NCI-H187 (cell line): ENCODE results near the gene CLTC.
A peak's percentile ranks its signal among the peaks of the same experiment; 100 is the strongest.
"Not testable (repeated sequence)": the region's sequence is repeated elsewhere in the genome, so short reads cannot be mapped to it uniquely, and the experiment has no call there.

Source experiments
- DNase-seq, 2 experiments: peaks; one replicate each; lab custom pipeline; 2025; lab: John Stamatoyannopoulos, UW

CLTC gene

DNA sequence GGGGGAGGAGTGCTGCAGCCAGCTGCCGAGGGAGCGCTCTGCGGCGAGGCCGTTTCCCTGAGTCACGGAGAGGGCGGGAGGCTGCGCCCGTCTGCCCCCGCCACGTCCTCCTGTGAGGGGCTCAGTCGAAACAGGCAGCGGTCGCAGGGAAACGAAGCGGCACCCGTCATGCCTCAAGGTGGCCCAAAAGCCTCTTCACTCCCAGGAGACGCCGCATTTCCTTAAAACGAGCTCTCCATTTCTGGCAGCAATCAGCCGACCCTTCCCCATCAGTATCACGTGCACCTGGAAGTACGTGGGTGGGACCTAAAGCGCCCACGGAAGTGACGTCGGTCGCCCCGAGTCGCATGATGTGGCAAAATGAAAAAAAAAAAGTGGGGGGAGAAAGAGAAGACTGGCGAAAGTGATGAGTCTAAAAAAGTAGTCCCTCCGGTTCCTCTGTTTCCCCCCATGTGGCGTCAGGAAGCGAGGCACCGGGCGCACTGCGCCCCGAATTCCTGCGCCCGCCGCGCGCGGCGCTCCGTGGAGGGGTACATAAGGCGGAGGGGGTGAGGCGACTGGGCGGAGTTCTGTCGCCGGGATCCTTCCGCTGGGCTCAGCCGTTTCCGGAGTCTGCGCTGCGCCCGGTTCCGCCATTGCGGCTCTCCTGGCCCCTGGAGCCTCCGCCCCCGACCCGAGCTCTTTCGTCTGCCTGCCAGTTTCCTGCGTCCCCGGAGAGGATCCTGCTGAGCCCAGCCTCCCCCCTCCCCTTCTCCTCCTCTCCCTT is at the start of gene CLTC:
Gene CLTC, plus strand, starts transcription at position 598 of the 766 bp plus-strand sequence. CDS start 237 bp downstream, outside the sequence.
- peak; percentile 89 to 97 for DNase-seq

DNA sequence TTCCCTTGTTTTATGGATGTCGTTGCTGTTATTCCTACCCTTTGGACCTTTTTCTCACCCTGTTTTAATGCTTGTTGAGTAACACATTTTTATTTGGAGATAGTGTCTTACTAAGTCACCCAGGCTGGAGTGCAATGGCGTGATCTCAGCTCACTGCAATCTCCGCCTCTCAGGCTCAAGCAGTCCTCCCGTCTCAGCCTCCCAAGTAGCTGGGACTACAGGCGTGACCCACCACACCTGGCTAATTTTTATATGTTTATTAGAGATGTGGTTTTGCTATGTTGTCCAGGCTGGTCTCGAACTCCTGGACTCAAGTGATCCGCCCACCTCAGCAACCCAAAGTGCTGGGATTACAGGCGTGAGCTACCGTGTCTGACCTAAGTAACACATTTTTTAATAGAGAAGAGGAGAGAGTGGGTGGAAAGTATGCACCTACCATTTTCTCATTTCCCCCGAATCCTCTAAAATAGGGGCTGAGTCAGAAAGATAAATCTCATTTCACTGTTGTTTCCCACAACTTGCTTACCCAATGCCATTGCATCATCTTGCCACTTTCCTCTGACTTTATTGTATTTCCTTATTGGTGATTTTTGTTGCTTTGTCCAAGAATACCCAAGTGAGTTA is 47.3 kb upstream of the CLTC start:
- DNase-seq: no peak

DNA sequence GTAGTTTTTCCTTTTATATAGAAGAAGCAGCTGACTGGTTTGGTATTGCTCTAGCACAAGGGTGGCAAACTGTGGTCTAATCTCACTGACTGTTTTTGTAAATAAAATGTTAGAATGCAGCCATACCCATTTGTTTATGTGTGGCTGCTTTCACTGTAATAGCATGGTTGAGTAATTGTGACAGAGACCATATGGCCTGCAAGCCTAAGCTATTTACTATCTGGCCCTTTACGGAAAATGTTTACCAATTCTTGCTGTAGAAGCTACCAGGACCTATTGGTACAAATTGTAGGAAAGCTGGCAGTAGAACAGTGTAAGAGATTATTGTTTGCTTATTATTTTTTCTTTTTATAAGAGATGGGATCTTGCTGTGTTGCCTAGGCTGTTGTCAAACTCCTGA is 35.5 kb upstream of the CLTC start:
- not testable (repeated sequence) for DNase-seq

DNA sequence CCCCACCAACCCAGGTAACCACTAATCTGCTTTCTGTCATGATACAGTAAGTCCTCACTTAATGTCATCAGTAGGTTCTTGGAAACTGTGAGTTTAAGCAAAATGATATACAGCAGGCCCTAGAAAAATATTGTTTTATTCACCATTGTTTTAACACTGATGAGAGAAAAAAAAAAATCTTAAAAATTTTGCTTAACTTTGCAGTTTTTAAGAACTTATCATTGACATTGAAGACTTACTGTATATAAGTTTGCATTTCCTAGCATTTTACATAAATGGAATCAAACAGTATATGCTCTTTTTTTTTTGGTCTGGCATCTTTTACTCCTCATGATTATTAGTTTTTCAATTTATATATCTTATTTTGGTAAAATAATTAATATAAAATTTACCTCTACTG is 19.5 kb upstream of the CLTC start:
- no peak for DNase-seq

- DNase-seq: no peak
These were observed 18.6 kb upstream of the CLTC start for GRCh38 chr17:59601130-59601529.

GRCh38 chr17:59607061-59607460 is 12.6 kb upstream of the CLTC start:
- no peak for DNase-seq

GRCh38 chr17:59607817-59608403 is 11.8 kb upstream of the CLTC start:
- DNase-seq: no peak

- no peak for DNase-seq
These were observed 8.2 kb upstream of the CLTC start for GRCh38 chr17:59611503-59611902.

DNA sequence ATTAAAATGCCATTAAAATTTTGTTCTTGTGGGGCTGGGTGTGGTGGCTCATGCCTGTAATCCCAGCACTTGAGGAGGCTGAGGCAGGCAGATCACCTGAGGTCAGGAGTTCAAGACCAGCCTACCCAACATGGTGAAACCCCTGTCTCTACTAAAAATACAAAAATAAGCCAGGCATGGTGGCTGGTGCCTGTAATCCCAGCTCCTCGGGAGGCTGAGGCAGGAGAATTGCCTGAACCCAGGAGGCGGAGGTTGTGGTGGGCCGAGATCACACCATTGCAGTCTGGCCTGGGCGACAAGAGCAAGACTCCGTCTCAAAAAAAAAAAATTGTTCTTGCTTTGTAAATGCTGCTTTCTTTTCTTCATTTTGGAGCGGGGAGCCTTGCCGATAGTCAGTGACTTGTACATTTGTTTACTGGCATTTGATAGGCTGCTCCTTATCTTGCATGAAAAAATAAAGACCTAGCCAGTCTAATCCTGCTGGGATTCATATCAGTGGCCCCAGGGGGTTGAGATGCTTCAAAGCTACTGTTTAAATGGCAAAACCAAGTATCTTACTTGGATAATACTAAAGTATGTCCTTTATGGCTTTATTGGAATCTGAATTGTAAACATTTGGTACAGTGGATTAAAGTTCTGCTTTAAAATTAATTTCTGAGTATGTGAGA is 3.3 kb upstream of the CLTC start:
- DNase-seq: no peak

GRCh38 chr17:59617156-59617732 is 2.5 kb upstream of the CLTC start:
- DNase-seq: no peak

DNA sequence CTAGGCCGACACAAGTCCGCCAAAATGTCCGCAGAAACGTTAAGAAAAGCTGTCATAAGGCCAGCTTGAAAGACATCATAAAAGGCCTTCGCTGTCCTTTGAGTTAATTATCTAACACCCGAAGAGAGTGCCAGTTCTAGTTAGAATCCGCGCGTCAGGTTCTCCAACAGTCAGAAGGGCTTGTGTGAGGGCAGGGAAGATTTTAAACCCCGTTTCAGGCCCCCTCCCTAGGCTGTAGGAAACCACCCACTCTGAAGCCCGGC is 729 bp upstream of the CLTC start:
- no peak for DNase-seq

DNA sequence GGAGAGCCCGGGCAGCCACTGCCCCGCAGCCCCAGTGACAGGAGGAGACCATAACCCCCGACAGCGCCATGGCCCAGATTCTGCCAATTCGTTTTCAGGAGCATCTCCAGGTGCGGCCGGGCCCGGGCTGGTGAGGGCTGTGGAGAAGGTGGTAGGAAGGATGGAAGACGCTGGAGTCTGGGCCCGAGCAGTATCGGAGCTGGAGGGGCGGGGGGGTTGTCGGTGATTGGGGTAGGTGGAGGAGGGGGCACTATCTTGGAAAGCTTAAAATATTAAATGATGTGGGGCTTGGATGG is 317 bp downstream of the CLTC start:
- DNase-seq: no peak

DNA sequence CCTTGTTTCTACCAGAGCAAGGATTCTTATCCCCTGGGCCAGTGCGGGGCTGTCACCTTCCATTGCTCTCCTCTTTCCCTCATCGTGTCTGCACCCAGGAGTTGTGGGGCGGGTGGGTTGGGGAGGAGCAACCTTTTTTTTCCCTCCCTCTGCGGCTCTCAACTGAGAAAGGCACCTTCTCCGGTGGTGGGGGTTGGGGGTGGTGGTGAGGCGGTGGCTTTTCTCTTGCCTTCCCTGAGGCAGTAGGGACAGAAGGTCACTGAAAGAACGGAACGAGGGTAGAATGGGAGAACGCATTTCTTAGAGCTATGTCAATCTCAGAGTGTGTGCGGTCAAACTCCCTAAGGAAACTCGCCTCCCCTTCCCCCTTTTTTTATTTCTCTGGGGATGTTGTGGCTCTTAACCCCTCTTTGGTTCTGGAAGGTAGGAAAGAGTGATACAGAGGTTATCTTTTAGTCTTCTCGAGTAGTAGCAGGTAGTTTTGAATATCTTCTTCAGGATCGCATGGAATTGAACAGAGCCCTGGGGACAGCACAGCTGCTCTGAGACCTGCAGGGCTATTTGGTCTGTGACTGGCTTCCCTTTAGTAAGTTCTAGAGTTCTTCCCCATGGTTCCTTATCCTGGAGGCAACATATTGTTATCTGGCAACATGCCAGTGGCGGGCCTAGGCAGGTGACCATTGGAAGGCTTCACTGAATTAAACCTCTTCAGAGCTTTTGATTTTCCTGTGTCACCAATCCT is 994 bp downstream of the CLTC start:
- DNase-seq: peak in 1 of 2 experiments; percentile 1

GRCh38 chr17:59621771-59622170 is 2.1 kb downstream of the CLTC start:
- DNase-seq: no peak

GRCh38 chr17:59623151-59623550 is 3.5 kb downstream of the CLTC start:
- no peak for DNase-seq

DNA sequence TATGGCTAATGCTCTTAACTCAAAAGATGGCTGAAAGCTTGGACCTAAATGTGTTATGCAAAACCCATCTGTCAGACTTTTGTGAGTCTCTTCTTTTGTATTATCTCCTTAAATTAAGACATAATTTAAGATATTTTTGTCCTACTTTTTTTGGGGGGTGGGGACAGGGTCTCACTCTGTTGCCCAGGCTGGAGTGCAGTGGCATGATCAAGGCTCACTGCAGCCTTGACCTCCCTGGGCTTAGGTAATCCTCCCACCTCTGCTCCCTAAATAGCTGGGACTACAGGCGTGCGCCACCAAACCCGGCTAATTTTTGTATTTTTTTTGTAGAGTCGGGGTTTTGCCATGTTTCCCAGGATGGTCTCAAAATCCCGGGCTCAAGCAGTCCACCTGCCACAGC is 7.1 kb downstream of the CLTC start:
- DNase-seq: no peak

- no peak for DNase-seq
These were observed 7.6 kb downstream of the CLTC start for GRCh38 chr17:59627274-59627673.

GRCh38 chr17:59627770-59628171 is 8.1 kb downstream of the CLTC start:
- DNase-seq: no peak

DNA sequence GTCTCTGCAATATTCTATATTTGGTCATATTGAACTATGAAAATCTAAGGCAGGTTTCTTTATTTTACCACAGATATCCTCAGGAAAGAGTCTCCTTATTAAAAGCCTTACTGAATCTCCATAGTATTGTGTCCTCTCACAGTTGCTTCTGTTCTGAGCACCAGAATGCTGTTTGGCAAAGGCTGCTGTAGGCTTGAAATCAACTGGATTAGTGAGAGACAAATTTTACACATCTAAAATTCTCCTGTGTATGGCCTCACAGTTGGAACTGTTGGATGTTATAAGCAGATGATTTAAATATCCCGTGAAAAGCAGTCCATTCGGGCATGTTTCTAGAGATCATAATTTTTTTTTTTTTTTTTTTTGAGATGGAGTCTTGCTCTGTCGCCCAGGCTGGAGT is 9.5 kb downstream of the CLTC start:
- DNase-seq: no peak

DNA sequence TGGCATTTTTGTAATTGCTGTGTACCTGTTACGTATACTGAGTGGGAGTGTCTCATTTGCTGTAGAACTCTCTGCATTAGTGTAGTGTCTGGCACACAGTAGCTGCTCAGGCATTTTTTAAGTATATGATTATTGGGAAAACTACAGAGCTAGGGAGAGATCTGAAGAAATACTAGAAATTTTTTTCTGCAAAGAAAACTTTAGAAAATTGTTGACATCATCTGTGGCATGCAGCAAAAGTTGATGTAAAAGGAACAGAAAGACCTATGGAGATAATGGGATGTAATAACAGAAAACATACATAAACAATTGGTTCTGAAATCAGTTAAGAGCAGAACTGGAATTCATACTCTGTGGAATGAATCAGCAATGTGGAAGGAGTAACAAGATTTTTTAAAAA is 11.6 kb downstream of the CLTC start:
- DNase-seq: no peak

DNA sequence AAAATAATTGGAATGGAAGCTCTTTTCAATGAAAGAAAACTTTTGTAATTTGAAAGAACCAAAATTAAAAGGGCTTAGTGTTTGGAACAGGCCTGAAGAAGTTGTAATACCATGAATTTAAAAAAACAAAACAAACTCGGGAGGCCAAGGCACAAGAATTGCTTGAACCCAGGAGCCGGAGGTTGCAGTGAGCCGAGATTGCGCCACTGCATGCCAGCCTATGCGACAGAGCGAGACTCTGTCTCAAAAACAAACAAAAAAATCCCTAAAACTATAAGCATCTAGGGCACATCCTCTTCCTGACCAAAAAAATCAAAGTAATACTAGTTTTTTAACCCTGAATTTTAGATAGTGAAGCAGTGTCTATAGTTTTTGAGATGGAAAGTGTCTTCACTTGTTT is 12.7 kb downstream of the CLTC start:
- DNase-seq: no peak

- no peak for DNase-seq
These were observed 14.1 kb downstream of the CLTC start for GRCh38 chr17:59633658-59634359.
